Esophagus muscularis mucosa (tissue), 4 donors: ENCODE measurements around the gene PDCL3. TPM values are rescaled to one million over a fixed set of nuclear protein-coding genes. Genes with fewer than 3 reads are reported as not detected.
A peak's percentile ranks its signal among the peaks of the same experiment; 100 is the strongest.

Experiments
- DNase-seq: peaks from one replicate; pipeline ENCODE4 v3.0.0-alpha.2; 2017; ENCODE audit errors: extremely low spot score
- H3K27ac ChIP-seq, 4 donors: fragments of 200-600 bp; sonication (generic); replicated peaks in 1 of 4; 1 replicate in 3 of 4; 2 replicates in 1 of 4; pipeline ENCODE4 v1.5.1; 2016 to 2019; ENCODE audit warnings: mild to moderate bottlenecking in 1 of 4
- H3K27me3 ChIP-seq, 4 donors: fragments of 200-600 bp; sonication (generic); one replicate each; pipeline versions ENCODE4 v1.5.1 to v1.6.0; 2016 to 2019
- H3K36me3 ChIP-seq, 4 donors: fragments of 200-600 bp; sonication (generic); one replicate each; pipeline ENCODE4 v1.5.1; 2016 to 2019
- H3K4me1 ChIP-seq, 4 donors: fragments of 200-600 bp; sonication (generic); one replicate each; pipeline ENCODE4 v1.5.1; 2016 to 2019
- H3K4me3 ChIP-seq, 4 donors: fragments of 200-600 bp; sonication (generic); 1 replicate in 2 of 4; 2 replicates in 2 of 4; pipeline ENCODE4 v1.5.1; 2016 to 2019; ENCODE audit warnings: mild to moderate bottlenecking in 4 of 4, moderate library complexity in 1 of 4
- H3K9me3 ChIP-seq, 4 donors: fragments of 200-600 bp; sonication (generic); 1 replicate in 3 of 4; 2 replicates in 1 of 4; pipeline ENCODE4 v1.5.1; 2016 to 2019
- CTCF ChIP-seq, 3 experiments: fragments of 200-600 bp in 2 of 3; fragments of 450-650 bp in 1 of 3; sonication (generic) in 2 of 3; IDR thresholded peaks; one replicate each; pipeline ENCODE4 v1.5.1; 2017 to 2019; ENCODE audit warnings: antibody characterized with exemption in 3 of 3, mild to moderate bottlenecking in 2 of 3, moderate library complexity in 1 of 3
- EP300 ChIP-seq: sonication (generic); formaldehyde crosslinking; IDR thresholded peaks from one replicate; pipeline ENCODE4 v1.6.1; 2017; ENCODE audit warnings: antibody characterized with exemption
- POLR2A ChIP-seq: fragments of 450-650 bp; IDR thresholded peaks from one replicate; pipeline ENCODE4 v1.6.1; 2017; ENCODE audit warnings: antibody characterized with exemption, moderate library complexity, mild to moderate bottlenecking, low read depth
- POLR2AphosphoS5 ChIP-seq, 2 donors: sonication (generic); formaldehyde crosslinking; IDR thresholded peaks; one replicate each; pipeline ENCODE4 v1.6.1; 2017; ENCODE audit warnings: antibody characterized with exemption in 2 of 2
- WGBS: methylation state at CpG from one replicate; pipeline ENCODE4 v1.1.5; 2018; 5-methylcytosine and 5-hydroxymethylcytosine counted together
- intact Hi-C: fragments of 100-400 bp; cut with DNase I; formaldehyde crosslinking; loops from one replicate; pipeline ENCODE4 v1.15.1; 2023
- total RNA-seq, 4 donors: library from RNA; depleted of rRNA; stranded (reverse); fragments of >200 nt; gene quantifications; one replicate each; pipeline versions ENCODE4 v1.1.0 to v1.2.1, GENCODE V29; 2016

PDCL3 gene
- total RNA-seq, 4 donors from 2014 or later, result 46.3 to 82.6 (median 61.3) TPM

GRCh38 chr2:100612388-100613000 is 49.7 kb downstream of the PDCL3 start:
- H3K4me1 ChIP-seq, result peaks cover 0 to 6% (median 0%) of the 10 kb centered on the region in 4 donors
- intact Hi-C loops, result no loop called here
- no peaks in the 10 kb centered on the region for H3K27me3 ChIP-seq
- no peak overlapping the region for H3K4me3 ChIP-seq
- peak; percentile 42 for DNase-seq
- TF ChIP-seq EP300, result no peak
- no peak for TF ChIP-seq POLR2A
- no peak for TF ChIP-seq POLR2AphosphoS5 (IDR thresholded peaks at IDR 0.05)
- TF ChIP-seq CTCF (IDR thresholded peaks at IDR 0.05), result no peak
- WGBS, result 99% methylated on average over 7 of the region's 9 CpGs
- H3K9me3 ChIP-seq, result no peaks in the 10 kb centered on the region
- no peak overlapping the region for H3K27ac ChIP-seq
- no peaks in the 10 kb centered on the region for H3K36me3 ChIP-seq

- WGBS, result 86% methylated on average over 1 of the region's 1 CpG
Observed at GRCh38 chr2:100613719-100614118, 50.9 kb downstream of the PDCL3 start.

GRCh38 chr2:100614455-100615000 is 51.7 kb downstream of the PDCL3 start:
- intact Hi-C loops, result no loop called here
- no peaks in the 10 kb centered on the region for H3K9me3 ChIP-seq
- 93% methylated on average over 6 of the region's 11 CpGs for WGBS

More at GRCh38 chr2:100613719-100614118, 50.9 kb downstream of the PDCL3 start:
- intact Hi-C loops, result no loop called here
- H3K36me3 ChIP-seq, result no peaks in the 10 kb centered on the region
- no peak overlapping the region for H3K4me3 ChIP-seq
- peaks cover 0 to 6% (median 0%) of the 10 kb centered on the region in 4 donors for H3K4me1 ChIP-seq
- no peak overlapping the region for H3K27ac ChIP-seq
- TF ChIP-seq CTCF (IDR thresholded peaks at IDR 0.05) (no peak), EP300 (no peak), POLR2A (no peak), POLR2AphosphoS5 (IDR thresholded peaks at IDR 0.05) (no peak)
- no peak for DNase-seq
- no peaks in the 10 kb centered on the region for H3K9me3 ChIP-seq
- no peaks in the 10 kb centered on the region for H3K27me3 ChIP-seq

DNA sequence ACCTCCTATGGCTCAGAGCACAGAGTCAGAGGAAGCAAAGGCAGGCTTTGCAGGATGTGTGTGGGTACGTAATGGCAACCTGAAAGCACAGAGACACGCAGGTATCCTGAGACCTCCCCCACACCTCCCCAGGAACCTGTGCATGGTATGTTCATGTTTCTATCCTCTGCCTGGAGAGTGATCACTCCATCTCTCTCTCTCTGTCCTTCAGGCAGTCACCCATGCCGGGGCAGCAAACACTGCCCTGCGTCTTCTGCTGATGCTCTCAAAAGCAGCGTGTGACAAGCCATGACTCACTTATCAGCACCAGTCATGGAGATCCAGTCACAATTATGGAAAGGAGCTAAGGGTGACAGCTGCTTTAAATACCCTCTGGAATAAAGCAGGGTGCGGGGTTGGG is 52.7 kb downstream of the PDCL3 start:
- peak; percentile 88 for DNase-seq
- intact Hi-C loops, result no loop called here
- Histone ChIP-seq H3K27ac (no peak overlapping the region), H3K4me1 (peaks cover 0 to 2% (median 0%) of the 10 kb centered on the region in 4 donors), H3K27me3 (no peaks in the 10 kb centered on the region), H3K4me3 (no peak overlapping the region), H3K9me3 (no peaks in the 10 kb centered on the region), H3K36me3 (no peaks in the 10 kb centered on the region)
- no peak for TF ChIP-seq CTCF (IDR thresholded peaks at IDR 0.05)
- no peak for TF ChIP-seq POLR2AphosphoS5 (IDR thresholded peaks at IDR 0.05)
- TF ChIP-seq EP300, result no peak
- TF ChIP-seq POLR2A, result no peak
- 89% methylated on average over 5 of the region's 6 CpGs for WGBS

More at GRCh38 chr2:100614455-100615000, 51.7 kb downstream of the PDCL3 start:
- TF ChIP-seq POLR2AphosphoS5 (IDR thresholded peaks at IDR 0.05) (no peak), POLR2A (no peak), EP300 (no peak), CTCF (IDR thresholded peaks at IDR 0.05) (no peak)
- DNase-seq, result peak; percentile 66
- no peaks in the 10 kb centered on the region for H3K27me3 ChIP-seq
- H3K4me3 ChIP-seq, result no peak overlapping the region
- no peak overlapping the region for H3K27ac ChIP-seq
- no peaks in the 10 kb centered on the region for H3K36me3 ChIP-seq
- peaks cover 0 to 6% (median 0%) of the 10 kb centered on the region in 4 donors for H3K4me1 ChIP-seq
